ENCODE data around the gene S100A9.

GRCh38 chr1:153365696-153366095, 8.0 kb downstream of the S100A9 start:
- TF ChIP-seq CTCF (IDR thresholded peaks at IDR 0.05 in 2 of 3, conservative IDR thresholded peaks at IDR 0.05 in 1 of 3; ENCODE audit: borderline replicate concordance in 1 of 3, insufficient read depth in 1 of 3, low read depth in 2 of 3, low read length in 2 of 3) (no peak), SIN3A (IDR thresholded peaks at IDR 0.05; ENCODE audit: low read depth) (no peak), POLR2A (IDR thresholded peaks at IDR 0.05; ENCODE audit: borderline replicate concordance, extremely low read depth, insufficient read depth, insufficient read length) (no peak), EGR1 (IDR thresholded peaks at IDR 0.05; ENCODE audit: low read depth) (no peak), EZH2 (IDR thresholded peaks at IDR 0.05) (no peak), ZBTB33 (IDR thresholded peaks at IDR 0.05; ENCODE audit: extremely low read depth, insufficient replicate concordance, low read length) (no peak), RAD21 (IDR thresholded peaks at IDR 0.05; ENCODE audit: low read depth) (no peak), ELF1 (IDR thresholded peaks at IDR 0.05; ENCODE audit: borderline replicate concordance, low read depth) (no peak), ZNF274 (IDR thresholded peaks at IDR 0.05; ENCODE audit: low read depth, low read length) (no peak), POLR2AphosphoS5 (IDR thresholded peaks at IDR 0.05; ENCODE audit: low read depth, low read length) (no peak), SP1 (IDR thresholded peaks at IDR 0.05; ENCODE audit: low read depth) (no peak), MAX (IDR thresholded peaks at IDR 0.05) (no peak), ZFX (IDR thresholded peaks at IDR 0.05) (no peak)
